Endothelial cell of umbilical vein (primary cell): ENCODE measurements around the gene TECPR2. TPM values are rescaled to one million over a fixed set of nuclear protein-coding genes. Genes with fewer than 3 reads are reported as not detected.

Experiments used
- BruUV-seq: library from RNA; stranded (reverse); fragments of 400-500 nt; replicated peaks from 2 replicates; lab custom pipeline; 2021; lab: Mats Ljungman, UMichigan
- CTCF ChIA-PET: fragments of 300-600, 350-600 bp; sonication (Branson Sonifier 250); formaldehyde crosslinking; loops from one replicate; lab custom pipeline; 2021; ENCODE audit warnings: antibody characterized with exemption, inconsistent platforms; lab: Charles Lee
- POLR2A ChIA-PET: fragments of 300-600, 350-600 bp; sonication (Branson Sonifier 250); formaldehyde crosslinking; loops from one replicate; lab custom pipeline; 2021; ENCODE audit warnings: antibody characterized with exemption, inconsistent platforms; lab: Charles Lee
- DNase-seq: peaks from one replicate; pipeline ENCODE4 v3.0.0-alpha.2; 2011; ENCODE audit warnings: low read depth, low spot score
- FAIRE-seq: peaks from 2 replicates; lab custom pipeline; 2011; peaks lifted over from hg19 to GRCh38; lab: Jason Lieb, UNC
- H2AFZ ChIP-seq: 2 replicates; pipeline ENCODE4 v1.6.0; 2012; ENCODE audit warnings: low read depth, low read length, control low read depth, inconsistent platforms
- H3K27ac ChIP-seq: 2 replicates; pipeline ENCODE4 v1.5.1; 2011; ENCODE audit warnings: low read depth, mild to moderate bottlenecking, control low read depth, low read length, moderate library complexity; ENCODE audit not compliant: insufficient read depth
- H3K27me3 ChIP-seq, 2 experiments: 2 replicates each; pipeline versions ENCODE4 v1.6.0 to v1.6.1; 2011; ENCODE audit warnings: low read length in 2 of 2, mixed read lengths in 1 of 2; ENCODE audit not compliant: control insufficient read depth in 2 of 2, insufficient read depth in 2 of 2
- H3K36me3 ChIP-seq, 2 experiments: 2 replicates in 1 of 2; 3 replicates in 1 of 2; pipeline ENCODE4 v1.5.1; 2011; ENCODE audit warnings: low read length in 2 of 2, mild to moderate bottlenecking in 1 of 2, moderate library complexity in 1 of 2; ENCODE audit not compliant: control insufficient read depth in 2 of 2, insufficient read depth in 2 of 2; ENCODE audit errors: extremely low read depth in 1 of 2
- H3K4me1 ChIP-seq: 3 replicates; pipeline ENCODE4 v1.5.1; 2011; ENCODE audit warnings: mild to moderate bottlenecking, low read length; ENCODE audit not compliant: control insufficient read depth, insufficient read depth; ENCODE audit errors: extremely low read depth
- H3K4me2 ChIP-seq: 2 replicates; pipeline ENCODE4 v1.6.1; 2011; ENCODE audit warnings: low read length, control low read depth, mixed read lengths; ENCODE audit not compliant: insufficient read depth
- H3K4me3 ChIP-seq, 3 experiments: fragments of 200-600 bp in 1 of 3; sonication (generic), shearing (Covaris generic) in 1 of 3; replicated peaks in 1 of 3; 2 replicates each; pipeline ENCODE4 v1.5.1; 2011 to 2016; ENCODE audit warnings: control low read depth in 3 of 3, low read length in 3 of 3, mild to moderate bottlenecking in 2 of 3, inconsistent platforms in 1 of 3, low read depth in 1 of 3, moderate library complexity in 1 of 3; ENCODE audit not compliant: insufficient read depth in 1 of 3
- H3K79me2 ChIP-seq: 2 replicates; pipeline ENCODE4 v1.6.0; 2012; ENCODE audit warnings: low read length, inconsistent platforms; ENCODE audit not compliant: control insufficient read depth, insufficient read depth
- H3K9ac ChIP-seq: replicated peaks from 2 replicates; pipeline ENCODE3; 2011; ENCODE audit warnings: low read length, control low read depth; ENCODE audit not compliant: insufficient read depth; ENCODE audit errors: extremely low read depth
- H3K9me1 ChIP-seq: replicated peaks from 3 replicates; pipeline ENCODE4 v1.6.0; 2011; ENCODE audit warnings: mild to moderate bottlenecking, low read length; ENCODE audit not compliant: control insufficient read depth, insufficient read depth; ENCODE audit errors: extremely low read depth
- H3K9me3 ChIP-seq: replicated peaks from 2 replicates; pipeline ENCODE4 v1.5.1; 2012; ENCODE audit warnings: low read length, inconsistent platforms; ENCODE audit not compliant: control insufficient read depth, insufficient read depth
- H4K20me1 ChIP-seq: replicated peaks from 2 replicates; pipeline ENCODE3; 2011; ENCODE audit warnings: mild to moderate bottlenecking, low read length; ENCODE audit not compliant: control insufficient read depth, insufficient read depth; ENCODE audit errors: extremely low read depth
- CTCF ChIP-seq, 2 donors: IDR thresholded peaks; 1 replicate in 1 of 2; 2 replicates in 1 of 2; pipeline ENCODE4 v1.5.1; 2011; ENCODE audit warnings: low read length in 2 of 2, mild to moderate bottlenecking in 2 of 2, moderate library complexity in 2 of 2, control low read depth in 1 of 2, inconsistent platforms in 1 of 2, low read depth in 1 of 2; ENCODE audit not compliant: insufficient read depth in 1 of 2; ENCODE audit errors: extremely low read depth in 1 of 2
- EZH2 ChIP-seq: IDR thresholded peaks from 2 replicates; pipeline ENCODE4 v1.6.1; 2012; ENCODE audit warnings: borderline replicate concordance, low read depth, mild to moderate bottlenecking, moderate library complexity, low read length, inconsistent platforms; ENCODE audit not compliant: severe bottlenecking
- FOS ChIP-seq: IDR thresholded peaks from 2 replicates; pipeline ENCODE4 v1.6.1; 2011; ENCODE audit warnings: mild to moderate bottlenecking, low read length, moderate library complexity, borderline replicate concordance; ENCODE audit not compliant: insufficient read depth
- GATA2 ChIP-seq: IDR thresholded peaks from 2 replicates; pipeline ENCODE4 v1.7.0; 2011; ENCODE audit warnings: low read depth, mild to moderate bottlenecking, moderate library complexity, mixed read lengths, low read length; ENCODE audit not compliant: insufficient read length, insufficient read depth
- JUN ChIP-seq: IDR thresholded peaks from 2 replicates; pipeline ENCODE4 v1.6.1; 2011; ENCODE audit warnings: borderline replicate concordance, low read depth; ENCODE audit not compliant: insufficient read length, insufficient read depth
- MAX ChIP-seq: IDR thresholded peaks from 2 replicates; pipeline ENCODE4 v1.6.1; 2011; ENCODE audit not compliant: insufficient read depth, insufficient read length
- MYC ChIP-seq: IDR thresholded peaks from one replicate; pipeline ENCODE4 v1.6.1; 2011; ENCODE audit warnings: mild to moderate bottlenecking, low read depth, low read length
- POLR2A ChIP-seq: IDR thresholded peaks from 2 replicates; pipeline ENCODE4 v1.6.1; 2012; ENCODE audit warnings: low read depth, mild to moderate bottlenecking, control low read depth, low read length
- POLR2AphosphoS5 ChIP-seq: IDR thresholded peaks from 2 replicates; pipeline ENCODE4 v1.6.1; 2012; ENCODE audit warnings: low read depth, mild to moderate bottlenecking, control low read depth, low read length, moderate library complexity; ENCODE audit not compliant: insufficient read depth
- dilution Hi-C: fragments of 300-500 bp; cut with MboI; formaldehyde crosslinking; loops from one replicate; pipeline ENCODE4 v1.15.0; 2019; ENCODE audit warnings: low sequenced_read_pairs; ENCODE audit not compliant: extremely low pct_ligation_motif_present
- intact Hi-C: fragments of 100-400 bp; cut with micrococcal nuclease; formaldehyde crosslinking; loops from one replicate; pipeline ENCODE4 v1.10.0; 2022
- polyA plus RNA-seq, 4 experiments: library from polyadenylated mRNA; depleted of rRNA in 3 of 4; stranded (reverse) in 3 of 4; unstranded in 1 of 4; fragments of >200 nt; gene quantifications; 2 replicates each; pipeline versions ENCODE4 v1.2.1 to v1.2.3, GENCODE V29; 2011 to 2012; ENCODE audit warnings: missing spikeins in 1 of 4
- total RNA-seq: library from RNA; stranded (reverse); gene quantifications from 2 replicates; pipeline ENCODE4 v1.2.3, GENCODE V29; 2021

Gene TECPR2
- total and polyA plus RNA-seq, 2 donors (not counting 3 experiments of a cell fraction or from before 2014, with no cell fraction given) = 8.9 to 21.5 TPM

- Histone ChIP-seq H3K27me3 (no peaks in the 10 kb centered on the region), H3K9me3 (no peaks in the 10 kb centered on the region), H2AFZ (no peak overlapping the region), H3K4me1 (no peaks in the 10 kb centered on the region), H3K4me2 (no peak overlapping the region), H4K20me1 (no peaks in the 10 kb centered on the region), H3K27ac (no peak overlapping the region), H3K9me1 (no peaks in the 10 kb centered on the region), H3K4me3 (no peak overlapping the region), H3K9ac (no peak overlapping the region), H3K79me2 (no peaks in the 10 kb centered on the region), H3K36me3 (no peaks in the 10 kb centered on the region)
- POLR2A ChIA-PET = no interaction called here
- no peak for DNase-seq
- intact Hi-C loops = no loop called here
- dilution Hi-C loops = no loop called here
- CTCF ChIA-PET = interaction anchor here (1.1 kb wide), 1 partner anchor 46 kb away, joined by 4 read pairs; no protein-coding TSS in a partner anchor
- no peak for FAIRE-seq
- no TSS peak for BruUV-seq
- TF ChIP-seq POLR2AphosphoS5 (no peak), CTCF (IDR thresholded peaks at IDR 0.05; ENCODE audit: extremely low read depth in 1 of 2, insufficient read depth in 1 of 2, low read depth in 1 of 2, low read length in 2 of 2) (no peak), FOS (no peak), EZH2 (no peak), MYC (no peak), GATA2 (no peak), POLR2A (no peak), MAX (no peak), JUN (no peak)
Observed at GRCh38 chr14:102484316-102484715, 121.6 kb downstream of the TECPR2 start.
